ENCODE measurements around the gene LPP. TPM values are rescaled to one million over a fixed set of nuclear protein-coding genes. Genes with fewer than 3 reads are reported as not detected.

LPP gene
- polyA plus RNA-seq, 3 donors: 14.1 to 23.2 (median 15.3) TPM

DNA sequence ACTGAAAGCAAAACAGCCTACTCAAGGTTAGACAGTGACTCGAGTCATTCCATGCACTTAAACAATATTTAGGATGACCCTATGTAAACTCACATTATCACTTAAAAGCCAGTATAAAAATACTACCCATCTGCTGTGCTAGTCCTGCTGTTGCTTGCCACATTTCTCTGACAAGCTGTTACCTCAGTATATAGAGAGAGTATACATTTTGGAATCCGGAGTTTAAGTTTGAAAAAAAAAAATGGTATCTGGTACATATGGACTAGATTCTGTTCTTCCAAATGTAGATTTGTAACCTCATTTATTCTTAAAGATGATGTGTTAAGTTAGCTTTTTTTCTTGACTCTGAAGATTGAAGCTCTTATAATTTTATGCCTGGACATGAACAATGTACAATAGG lies 514.0 kb downstream of the LPP start:
- Histone ChIP-seq H4K20me1 (ENCODE audit: insufficient read depth, low read length) (no peaks in the 10 kb centered on the region), H3K27me3 (ENCODE audit: control insufficient read depth in 2 of 2, insufficient read depth in 2 of 2, low read length in 2 of 2) (no peaks in the 10 kb centered on the region), H3K4me2 (replicated peaks; ENCODE audit: extremely low read depth, low read length, poor library complexity, severe bottlenecking) (no peak overlapping the region), H3K27ac (ENCODE audit: low read depth in 1 of 2, low read length in 2 of 2) (no peak overlapping the region), H3K36me3 (replicated peaks in 1 of 2; ENCODE audit: control insufficient read depth in 1 of 2, insufficient read depth in 2 of 2, low read length in 2 of 2) (no peaks in the 10 kb centered on the region), H3K9ac (ENCODE audit: insufficient read depth, low read length, poor library complexity, severe bottlenecking) (no peak overlapping the region), H3K4me3 (replicated peaks in 1 of 3; ENCODE audit: low read depth in 2 of 3, low read length in 3 of 3) (no peak overlapping the region), H3K4me1 (ENCODE audit: control insufficient read depth in 1 of 2, insufficient read depth in 2 of 2, low read length in 2 of 2) (peaks cover 16 to 17% of the 10 kb centered on the region in 2 donors), H2AFZ (ENCODE audit: insufficient read depth, low read depth, low read length, poor library complexity, severe bottlenecking) (no peak overlapping the region), H3K9me3 (replicated peaks in 1 of 2; ENCODE audit: control insufficient read depth in 1 of 2, insufficient read depth in 1 of 2, low read length in 2 of 2) (no peaks in the 10 kb centered on the region), H3K79me2 (ENCODE audit: insufficient read depth, low read length) (peaks cover 2% of the 10 kb centered on the region)
- Mint-ChIP-seq H3K4me3 (no peak overlapping the region), H3K27me3 (ENCODE audit: low read depth in 3 of 3) (peaks cover 0 to 2% (median 2%) of the 10 kb centered on the region in 3 donors), H3K9me3 (peaks cover 0 to 3% (median 0%) of the 10 kb centered on the region in 7 donors), H3K27ac (no peak overlapping the region), H3K4me1 (peaks cover 15% of the 10 kb centered on the region), H3K36me3 (no peaks in the 10 kb centered on the region)
- WGBS (ENCODE audit: insufficient coverage): no CpG with 5 or more reads among the region's 2 CpGs
- TF ChIP-seq, protein P1, sequence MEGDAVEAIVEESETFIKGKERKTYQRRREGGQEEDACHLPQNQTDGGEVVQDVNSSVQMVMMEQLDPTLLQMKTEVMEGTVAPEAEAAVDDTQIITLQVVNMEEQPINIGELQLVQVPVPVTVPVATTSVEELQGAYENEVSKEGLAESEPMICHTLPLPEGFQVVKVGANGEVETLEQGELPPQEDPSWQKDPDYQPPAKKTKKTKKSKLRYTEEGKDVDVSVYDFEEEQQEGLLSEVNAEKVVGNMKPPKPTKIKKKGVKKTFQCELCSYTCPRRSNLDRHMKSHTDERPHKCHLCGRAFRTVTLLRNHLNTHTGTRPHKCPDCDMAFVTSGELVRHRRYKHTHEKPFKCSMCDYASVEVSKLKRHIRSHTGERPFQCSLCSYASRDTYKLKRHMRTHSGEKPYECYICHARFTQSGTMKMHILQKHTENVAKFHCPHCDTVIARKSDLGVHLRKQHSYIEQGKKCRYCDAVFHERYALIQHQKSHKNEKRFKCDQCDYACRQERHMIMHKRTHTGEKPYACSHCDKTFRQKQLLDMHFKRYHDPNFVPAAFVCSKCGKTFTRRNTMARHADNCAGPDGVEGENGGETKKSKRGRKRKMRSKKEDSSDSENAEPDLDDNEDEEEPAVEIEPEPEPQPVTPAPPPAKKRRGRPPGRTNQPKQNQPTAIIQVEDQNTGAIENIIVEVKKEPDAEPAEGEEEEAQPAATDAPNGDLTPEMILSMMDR (IDR thresholded peaks at IDR 0.05): no peak
- DNase-seq: no peak
- intact Hi-C loops (cut with micrococcal nuclease): no loop called here

DNA sequence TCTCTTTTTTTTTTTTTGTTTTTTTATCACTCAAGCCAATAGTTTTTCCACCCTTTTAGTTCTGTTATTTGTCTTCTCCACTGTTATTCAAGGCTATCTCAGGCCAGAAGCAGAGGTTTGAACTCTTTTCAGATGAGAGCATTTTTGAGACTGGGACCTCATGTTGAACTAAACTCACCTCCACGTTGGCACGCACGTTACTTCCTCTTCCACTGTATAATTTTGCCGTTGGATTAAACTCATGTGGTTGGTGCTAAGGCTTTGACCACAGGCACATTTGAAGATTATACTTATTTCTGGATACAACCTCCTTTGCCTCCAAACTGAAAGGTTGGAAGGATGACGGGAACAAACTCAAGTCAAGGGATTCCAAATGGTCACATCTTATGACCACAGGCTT lies 516.5 kb downstream of the LPP start:
- 100% methylated on average over 1 of the region's 5 CpGs for WGBS (ENCODE audit: insufficient coverage)
- peaks cover 0 to 3% (median 0%) of the 10 kb centered on the region in 7 donors for H3K9me3 Mint-ChIP-seq
- DNase-seq: no peak

More for the DNA sequence above, 516.5 kb downstream of the LPP start:
- no peak overlapping the region for H2AFZ ChIP-seq (ENCODE audit: insufficient read depth, low read depth, low read length, poor library complexity, severe bottlenecking)
- H3K27ac ChIP-seq (ENCODE audit: low read depth in 1 of 2, low read length in 2 of 2): no peak overlapping the region
- H3K27me3 ChIP-seq (ENCODE audit: control insufficient read depth in 2 of 2, insufficient read depth in 2 of 2, low read length in 2 of 2): no peaks in the 10 kb centered on the region
- no peak overlapping the region for H3K4me3 ChIP-seq (replicated peaks in 1 of 3; ENCODE audit: low read depth in 2 of 3, low read length in 3 of 3)
- peaks cover 2% of the 10 kb centered on the region for H3K79me2 ChIP-seq (ENCODE audit: insufficient read depth, low read length)
- peaks cover 30% of the 10 kb centered on the region for H3K4me1 Mint-ChIP-seq
- no peak overlapping the region for H3K27ac Mint-ChIP-seq
- H3K9me3 ChIP-seq (replicated peaks in 1 of 2; ENCODE audit: control insufficient read depth in 1 of 2, insufficient read depth in 1 of 2, low read length in 2 of 2): no peaks in the 10 kb centered on the region
- H4K20me1 ChIP-seq (ENCODE audit: insufficient read depth, low read length): no peaks in the 10 kb centered on the region
- intact Hi-C loops (cut with micrococcal nuclease): no loop called here
- peaks cover 0 to 2% (median 2%) of the 10 kb centered on the region in 3 donors for H3K27me3 Mint-ChIP-seq (ENCODE audit: low read depth in 3 of 3)
- H3K4me2 ChIP-seq (replicated peaks; ENCODE audit: extremely low read depth, low read length, poor library complexity, severe bottlenecking): no peak overlapping the region
- no peak overlapping the region for H3K4me3 Mint-ChIP-seq
- no peak overlapping the region for H3K9ac ChIP-seq (ENCODE audit: insufficient read depth, low read length, poor library complexity, severe bottlenecking)
- no peaks in the 10 kb centered on the region for H3K36me3 Mint-ChIP-seq
- H3K36me3 ChIP-seq (replicated peaks in 1 of 2; ENCODE audit: control insufficient read depth in 1 of 2, insufficient read depth in 2 of 2, low read length in 2 of 2): no peaks in the 10 kb centered on the region
- TF ChIP-seq, protein P1 (IDR thresholded peaks at IDR 0.05): no peak
- H3K4me1 ChIP-seq (ENCODE audit: control insufficient read depth in 1 of 2, insufficient read depth in 2 of 2, low read length in 2 of 2): peaks cover 33 to 36% of the 10 kb centered on the region in 2 donors

Measured in CD14-positive monocyte (primary cell).